Esophagus muscularis mucosa (tissue), 4 donors: ENCODE measurements around the gene RPL6. TPM values are rescaled to one million over a fixed set of nuclear protein-coding genes. Genes with fewer than 3 reads are reported as not detected.
"Not testable (repeated sequence)": the region's sequence is repeated elsewhere in the genome, so short reads cannot be mapped to it uniquely, and the experiment has no call there.

Source experiments
- DNase-seq: peaks from one replicate; pipeline ENCODE4 v3.0.0-alpha.2; 2017; ENCODE audit errors: extremely low spot score
- H3K27ac ChIP-seq, 4 donors: fragments of 200-600 bp; sonication (generic); replicated peaks in 1 of 4; 1 replicate in 3 of 4; 2 replicates in 1 of 4; pipeline ENCODE4 v1.5.1; 2016 to 2019; ENCODE audit warnings: mild to moderate bottlenecking in 1 of 4
- H3K27me3 ChIP-seq, 4 donors: fragments of 200-600 bp; sonication (generic); one replicate each; pipeline versions ENCODE4 v1.5.1 to v1.6.0; 2016 to 2019
- H3K36me3 ChIP-seq, 4 donors: fragments of 200-600 bp; sonication (generic); one replicate each; pipeline ENCODE4 v1.5.1; 2016 to 2019
- H3K4me1 ChIP-seq, 4 donors: fragments of 200-600 bp; sonication (generic); one replicate each; pipeline ENCODE4 v1.5.1; 2016 to 2019
- H3K4me3 ChIP-seq, 4 donors: fragments of 200-600 bp; sonication (generic); 1 replicate in 2 of 4; 2 replicates in 2 of 4; pipeline ENCODE4 v1.5.1; 2016 to 2019; ENCODE audit warnings: mild to moderate bottlenecking in 4 of 4, moderate library complexity in 1 of 4
- H3K9me3 ChIP-seq, 4 donors: fragments of 200-600 bp; sonication (generic); 1 replicate in 3 of 4; 2 replicates in 1 of 4; pipeline ENCODE4 v1.5.1; 2016 to 2019
- EP300 ChIP-seq: sonication (generic); formaldehyde crosslinking; IDR thresholded peaks from one replicate; pipeline ENCODE4 v1.6.1; 2017; ENCODE audit warnings: antibody characterized with exemption
- POLR2A ChIP-seq: fragments of 450-650 bp; IDR thresholded peaks from one replicate; pipeline ENCODE4 v1.6.1; 2017; ENCODE audit warnings: antibody characterized with exemption, moderate library complexity, mild to moderate bottlenecking, low read depth
- POLR2AphosphoS5 ChIP-seq, 2 donors: sonication (generic); formaldehyde crosslinking; IDR thresholded peaks; one replicate each; pipeline ENCODE4 v1.6.1; 2017; ENCODE audit warnings: antibody characterized with exemption in 2 of 2
- WGBS: methylation state at CpG from one replicate; pipeline ENCODE4 v1.1.5; 2018; 5-methylcytosine and 5-hydroxymethylcytosine counted together
- intact Hi-C: fragments of 100-400 bp; cut with DNase I; formaldehyde crosslinking; loops from one replicate; pipeline ENCODE4 v1.15.1; 2023
- total RNA-seq, 4 donors: library from RNA; depleted of rRNA; stranded (reverse); fragments of >200 nt; gene quantifications; one replicate each; pipeline versions ENCODE4 v1.1.0 to v1.2.1, GENCODE V29; 2016
- TF ChIP-seq, protein P1 (sequence below), 3 experiments: fragments of 200-600 bp in 2 of 3; fragments of 450-650 bp in 1 of 3; sonication (generic) in 2 of 3; IDR thresholded peaks; one replicate each; pipeline ENCODE4 v1.5.1; 2017 to 2019; ENCODE audit warnings: antibody characterized with exemption in 3 of 3, mild to moderate bottlenecking in 2 of 3, moderate library complexity in 1 of 3

RPL6 gene
- total RNA-seq, 4 donors from 2014 or later: 946 to 1,705 (median 1,459) TPM

DNA sequence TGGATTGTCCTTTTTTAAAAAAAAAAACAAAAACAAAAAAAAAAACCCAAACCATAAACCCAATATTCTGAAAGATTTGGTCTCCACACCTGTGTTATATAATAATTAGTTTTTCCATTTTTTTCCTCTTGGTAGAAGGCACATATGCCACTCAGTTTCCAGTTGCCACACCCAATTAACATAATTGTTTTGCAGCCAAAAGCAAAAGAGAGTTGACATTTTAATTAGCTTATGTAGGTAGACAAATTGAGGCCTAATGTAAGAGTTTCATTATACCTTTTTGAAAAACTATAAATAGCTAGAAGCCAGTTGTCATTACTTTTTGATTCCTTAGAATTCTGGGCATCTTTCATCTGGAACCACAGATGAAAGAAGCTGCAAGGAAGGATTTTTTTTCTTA lies 30.4 kb upstream of the RPL6 start:
- intact Hi-C loops: no loop called here
- no peak overlapping the region for H3K4me3 ChIP-seq
- peaks cover 0 to 14% (median 0%) of the 10 kb centered on the region in 4 donors for H3K4me1 ChIP-seq
- no peaks in the 10 kb centered on the region for H3K9me3 ChIP-seq
- TF ChIP-seq POLR2A (no peak), POLR2AphosphoS5 (IDR thresholded peaks at IDR 0.05) (no peak), EP300 (no peak)
- TF ChIP-seq, protein P1, sequence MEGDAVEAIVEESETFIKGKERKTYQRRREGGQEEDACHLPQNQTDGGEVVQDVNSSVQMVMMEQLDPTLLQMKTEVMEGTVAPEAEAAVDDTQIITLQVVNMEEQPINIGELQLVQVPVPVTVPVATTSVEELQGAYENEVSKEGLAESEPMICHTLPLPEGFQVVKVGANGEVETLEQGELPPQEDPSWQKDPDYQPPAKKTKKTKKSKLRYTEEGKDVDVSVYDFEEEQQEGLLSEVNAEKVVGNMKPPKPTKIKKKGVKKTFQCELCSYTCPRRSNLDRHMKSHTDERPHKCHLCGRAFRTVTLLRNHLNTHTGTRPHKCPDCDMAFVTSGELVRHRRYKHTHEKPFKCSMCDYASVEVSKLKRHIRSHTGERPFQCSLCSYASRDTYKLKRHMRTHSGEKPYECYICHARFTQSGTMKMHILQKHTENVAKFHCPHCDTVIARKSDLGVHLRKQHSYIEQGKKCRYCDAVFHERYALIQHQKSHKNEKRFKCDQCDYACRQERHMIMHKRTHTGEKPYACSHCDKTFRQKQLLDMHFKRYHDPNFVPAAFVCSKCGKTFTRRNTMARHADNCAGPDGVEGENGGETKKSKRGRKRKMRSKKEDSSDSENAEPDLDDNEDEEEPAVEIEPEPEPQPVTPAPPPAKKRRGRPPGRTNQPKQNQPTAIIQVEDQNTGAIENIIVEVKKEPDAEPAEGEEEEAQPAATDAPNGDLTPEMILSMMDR (IDR thresholded peaks at IDR 0.05): no peak
- no peak for DNase-seq
- no peaks in the 10 kb centered on the region for H3K36me3 ChIP-seq
- H3K27ac ChIP-seq: no peak overlapping the region
- no peaks in the 10 kb centered on the region for H3K27me3 ChIP-seq

DNA sequence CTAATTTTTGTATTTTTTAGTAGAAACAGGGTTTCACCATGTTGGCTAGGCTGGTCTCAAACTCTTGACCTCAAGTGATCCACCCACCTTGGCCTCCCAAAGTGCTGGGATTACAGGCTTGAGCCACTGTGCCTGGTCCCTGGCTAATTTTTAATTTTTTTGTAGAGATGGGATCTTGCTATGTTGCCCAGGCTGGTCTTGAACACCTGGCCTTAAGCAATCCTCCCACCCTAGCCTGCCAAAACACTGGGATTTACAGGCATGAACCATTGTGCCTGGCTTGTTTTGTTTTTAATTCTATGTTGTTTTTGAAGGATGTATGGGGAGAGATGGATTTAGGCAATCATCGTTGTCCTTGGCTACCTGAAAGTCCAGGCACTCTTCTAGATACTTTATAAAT lies 29.2 kb upstream of the RPL6 start:
- peaks cover 0 to 14% (median 0%) of the 10 kb centered on the region in 4 donors for H3K4me1 ChIP-seq
- DNase-seq, H3K27me3 ChIP-seq, H3K4me3 ChIP-seq, H3K9me3 ChIP-seq, intact Hi-C loops, H3K27ac ChIP-seq, H3K36me3 ChIP-seq: not testable (repeated sequence)
- WGBS: 92% methylated on average over 1 of the region's 1 CpG

DNA sequence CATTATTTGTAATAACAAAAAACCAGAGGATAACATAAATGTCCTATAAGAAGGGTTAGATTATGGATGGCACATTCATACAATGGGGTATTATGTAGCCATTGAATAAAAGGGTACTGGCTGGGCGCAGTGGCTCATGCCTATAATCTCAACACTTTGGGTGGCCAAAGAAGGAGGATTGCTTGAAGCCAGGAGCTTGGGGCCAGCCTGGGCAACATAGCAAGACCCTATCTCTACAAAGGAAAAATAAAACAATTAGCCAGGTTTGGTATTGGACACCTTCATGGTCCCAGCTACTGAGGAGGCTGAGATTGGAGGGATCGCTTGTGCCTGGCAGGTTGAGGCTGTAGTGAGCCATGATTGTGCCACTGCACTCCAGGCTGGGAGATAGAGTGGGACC lies 24.1 kb upstream of the RPL6 start:
- Histone ChIP-seq H3K36me3 (peaks cover 0 to 11% (median 4%) of the 10 kb centered on the region in 4 donors), H3K4me1 (no peaks in the 10 kb centered on the region), H3K4me3 (no peak overlapping the region), H3K9me3 (no peaks in the 10 kb centered on the region), H3K27ac (no peak overlapping the region), H3K27me3 (no peaks in the 10 kb centered on the region)
- WGBS: 95% methylated on average over 2 of the region's 2 CpGs
- DNase-seq: no peak
- intact Hi-C loops: no loop called here
- TF ChIP-seq POLR2A: no peak
- TF ChIP-seq POLR2AphosphoS5 (IDR thresholded peaks at IDR 0.05): no peak
- no peak for TF ChIP-seq EP300
- TF ChIP-seq, protein P1 (IDR thresholded peaks at IDR 0.05): no peak

DNA sequence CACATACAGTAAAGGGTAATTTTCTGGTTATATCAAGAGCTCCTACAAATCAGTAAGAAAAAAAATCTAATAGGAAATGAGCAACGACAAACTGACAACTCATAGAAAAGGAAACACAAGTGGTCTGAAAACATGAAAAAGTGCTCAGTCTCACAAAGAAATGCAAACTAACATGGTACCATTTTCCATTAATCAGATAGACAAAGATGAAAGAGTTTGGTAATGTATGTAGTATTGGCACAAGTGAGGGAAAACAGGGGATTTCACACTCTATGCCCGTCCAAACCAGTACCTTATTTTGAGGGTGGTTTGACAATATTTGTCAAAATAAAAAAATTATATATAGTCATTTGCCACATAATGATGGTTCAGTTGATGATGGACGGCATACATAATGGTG lies 22.6 kb upstream of the RPL6 start:
- TF ChIP-seq EP300 (no peak), POLR2AphosphoS5 (IDR thresholded peaks at IDR 0.05) (no peak), POLR2A (no peak)
- TF ChIP-seq, protein P1 (IDR thresholded peaks at IDR 0.05): no peak
- Histone ChIP-seq H3K27me3 (no peaks in the 10 kb centered on the region), H3K27ac (no peak overlapping the region), H3K4me1 (no peaks in the 10 kb centered on the region), H3K9me3 (no peaks in the 10 kb centered on the region), H3K36me3 (peaks cover 0 to 11% (median 4%) of the 10 kb centered on the region in 4 donors), H3K4me3 (no peak overlapping the region)
- 80% methylated on average over 3 of the region's 3 CpGs for WGBS
- no peak for DNase-seq
- intact Hi-C loops: no loop called here

DNA sequence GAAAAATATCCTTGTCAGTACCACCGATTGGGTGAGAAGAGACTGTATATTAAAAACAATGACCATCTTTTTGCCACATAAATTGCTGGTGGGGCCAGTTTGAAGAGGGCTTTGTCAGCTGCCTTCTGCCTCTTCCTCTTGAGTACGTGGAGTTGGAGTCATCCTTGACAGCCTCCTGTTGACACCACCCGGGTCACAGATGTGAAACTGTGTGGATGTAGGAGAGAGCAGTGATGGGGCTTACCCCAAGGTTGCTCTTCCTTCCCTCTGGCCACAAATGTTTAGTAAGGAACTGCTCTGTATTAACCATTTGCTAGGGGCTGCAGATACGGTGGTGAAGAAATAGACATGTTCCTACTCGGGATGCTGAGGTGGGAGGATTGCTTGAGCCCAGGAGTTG lies 21.5 kb upstream of the RPL6 start:
- no peaks in the 10 kb centered on the region for H3K4me1 ChIP-seq
- H3K27ac ChIP-seq: no peak overlapping the region
- no peak for DNase-seq
- no peak overlapping the region for H3K4me3 ChIP-seq
- H3K36me3 ChIP-seq: peaks cover 0 to 15% (median 4%) of the 10 kb centered on the region in 4 donors
- no peaks in the 10 kb centered on the region for H3K9me3 ChIP-seq
- TF ChIP-seq EP300 (no peak), POLR2AphosphoS5 (IDR thresholded peaks at IDR 0.05) (no peak), POLR2A (no peak)
- TF ChIP-seq, protein P1 (IDR thresholded peaks at IDR 0.05): no peak
- intact Hi-C loops: no loop called here
- no peaks in the 10 kb centered on the region for H3K27me3 ChIP-seq
- 87% methylated on average over 5 of the region's 5 CpGs for WGBS
